K562 (cell line): Measurements from ENCODE around the gene SMG9. TPM values are rescaled to one million over a fixed set of nuclear protein-coding genes. Genes with fewer than 3 reads are reported as not detected.

Experiments
- ARHGAP35 ChIP-seq: fragments of 450-650 bp; IDR thresholded peaks from 2 replicates; pipeline ENCODE4 v1.6.1; 2018; ENCODE audit not compliant: partially characterized antibody
- ETV6 ChIP-seq, 3 experiments: fragments of 150-350 bp in 1 of 3; sonication (generic) in 1 of 3; formaldehyde crosslinking in 1 of 3; IDR thresholded peaks; 2 replicates each; pipeline versions ENCODE4 v1.6.1 to v1.8.0; 2014 to 2022; ENCODE audit warnings: borderline replicate concordance in 2 of 3, low read depth in 2 of 3, antibody characterized with exemption in 1 of 3, low read length in 1 of 3, mild to moderate bottlenecking in 1 of 3, missing genetic modification reagents in 1 of 3
- HDAC3 ChIP-seq: fragments of 450-650 bp; IDR thresholded peaks from 2 replicates; pipeline ENCODE4 v1.6.1; 2018; ENCODE audit warnings: borderline replicate concordance, mild to moderate bottlenecking, moderate library complexity; ENCODE audit not compliant: partially characterized antibody
- MED1 ChIP-seq: sonication (generic); formaldehyde crosslinking; IDR thresholded peaks from 2 replicates; pipeline ENCODE4 v1.8.1; 2023; ENCODE audit warnings: missing genetic modification reagents, borderline replicate concordance
- SMAD1 ChIP-seq: fragments of 150-350 bp; IDR thresholded peaks from 2 replicates; pipeline ENCODE4 v1.6.1; 2014; ENCODE audit warnings: low read length, low read depth; ENCODE audit not compliant: partially characterized antibody
- SMARCA4 ChIP-seq: fragments of 450-650 bp; IDR thresholded peaks from 2 replicates; pipeline ENCODE4 v1.6.1; 2016
- ZNF197 ChIP-seq: fragments of 200-800 bp; sonication (Bioruptor generic); IDR thresholded peaks from 2 replicates; pipeline ENCODE4 v1.6.1; 2016; ENCODE audit warnings: low read depth, missing genetic modification characterization, missing compliant biosample characterization
- ZNF212 ChIP-seq: fragments of 450-650 bp; formaldehyde crosslinking; IDR thresholded peaks from 2 replicates; pipeline ENCODE4 v1.4.0; 2020; ENCODE audit warnings: mild to moderate bottlenecking
- ZNF23 ChIP-seq: fragments of 250-450 bp; sonication (Bioruptor Pico); IDR thresholded peaks from 2 replicates; pipeline ENCODE4 v1.4.0; 2020; ENCODE audit warnings: mild to moderate bottlenecking
- ZNF311 ChIP-seq: fragments of 250-450 bp; sonication (Bioruptor Pico); IDR thresholded peaks from 2 replicates; pipeline ENCODE4 v1.4.0; 2020; ENCODE audit warnings: mild to moderate bottlenecking, moderate library complexity
- ZNF764 ChIP-seq: fragments of 250-450 bp; sonication (Bioruptor Pico); IDR thresholded peaks from 2 replicates; pipeline ENCODE4 v1.4.0; 2020; ENCODE audit warnings: low read depth, mild to moderate bottlenecking, moderate library complexity
- polyA plus RNA-seq, 8 experiments: library from polyadenylated mRNA; depleted of rRNA in 4 of 8; stranded (reverse) in 5 of 8; unstranded in 3 of 8; fragments of >200 nt; fragmentation: Nextera tagmentation in 2 of 8; fragmentation: Illumina TruSeq in 1 of 8; extraction: Ambion mirVana in 2 of 8; extraction: Trizol in 1 of 8; gene quantifications; 2 replicates each; pipeline versions ENCODE4 v1.2.1 to v1.2.3, GENCODE V29; 2011 to 2014; ENCODE audit warnings: inconsistent platforms in 1 of 8, missing spikeins in 1 of 8
- total RNA-seq, 7 experiments: library from RNA; depleted of rRNA in 6 of 7; stranded (reverse); fragments of >200 nt in 6 of 7; fragmentation: Illumina TruSeq in 2 of 7; extraction: Trizol in 2 of 7; gene quantifications; 2 replicates each; pipeline versions ENCODE4 v1.2.1 to v1.2.3, GENCODE V29; 2011 to 2021; ENCODE audit warnings: low replicate concordance in 1 of 7
- TF ChIP-seq, protein P1 (sequence below): sonication (generic); formaldehyde crosslinking; IDR thresholded peaks from 2 replicates; pipeline ENCODE4 v1.8.1; 2022; ENCODE audit warnings: missing genetic modification reagents
- TF ChIP-seq, protein P2 (sequence below): fragments of 450-650 bp; IDR thresholded peaks from 2 replicates; pipeline ENCODE4 v1.6.1; 2016; ENCODE audit warnings: borderline replicate concordance
- TF ChIP-seq, protein P3 (sequence below): sonication (generic); IDR thresholded peaks from 2 replicates; pipeline ENCODE4 v1.6.1; 2016
- TF ChIP-seq, protein P4 (sequence below): fragments of 450-650 bp; formaldehyde crosslinking; IDR thresholded peaks from 2 replicates; pipeline ENCODE4 v1.4.0; 2020; ENCODE audit warnings: mild to moderate bottlenecking, mixed read lengths

The SMG9 gene
- total and polyA plus RNA-seq, 9 of the 15 experiments (the other 6 are each of a cell fraction or from before 2014, with no cell fraction given) = 1.7 to 79.7 (median 40.2) TPM

- no peak for TF ChIP-seq ZNF764 (CRISPR knock-in tag)
- TF ChIP-seq SMAD1 = no peak
- no peak for TF ChIP-seq ARHGAP35
- no peak for TF ChIP-seq HDAC3
- no peak for TF ChIP-seq ZNF311 (CRISPR knock-in tag)
- TF ChIP-seq, protein P1, sequence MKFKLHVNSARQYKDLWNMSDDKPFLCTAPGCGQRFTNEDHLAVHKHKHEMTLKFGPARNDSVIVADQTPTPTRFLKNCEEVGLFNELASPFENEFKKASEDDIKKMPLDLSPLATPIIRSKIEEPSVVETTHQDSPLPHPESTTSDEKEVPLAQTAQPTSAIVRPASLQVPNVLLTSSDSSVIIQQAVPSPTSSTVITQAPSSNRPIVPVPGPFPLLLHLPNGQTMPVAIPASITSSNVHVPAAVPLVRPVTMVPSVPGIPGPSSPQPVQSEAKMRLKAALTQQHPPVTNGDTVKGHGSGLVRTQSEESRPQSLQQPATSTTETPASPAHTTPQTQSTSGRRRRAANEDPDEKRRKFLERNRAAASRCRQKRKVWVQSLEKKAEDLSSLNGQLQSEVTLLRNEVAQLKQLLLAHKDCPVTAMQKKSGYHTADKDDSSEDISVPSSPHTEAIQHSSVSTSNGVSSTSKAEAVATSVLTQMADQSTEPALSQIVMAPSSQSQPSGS (CRISPR knock-in tag) = no peak
- no peak for TF ChIP-seq ETV6 (IDR thresholded peaks at IDR 0.05; ENCODE audit: borderline replicate concordance in 1 of 2, low read depth in 2 of 2, low read length in 1 of 2)
- TF ChIP-seq ETV6 (CRISPR knock-in tag; IDR thresholded peaks at IDR 0.05; ENCODE audit: borderline replicate concordance) = no peak
- TF ChIP-seq ZNF23 = no peak
- TF ChIP-seq, protein P2, sequence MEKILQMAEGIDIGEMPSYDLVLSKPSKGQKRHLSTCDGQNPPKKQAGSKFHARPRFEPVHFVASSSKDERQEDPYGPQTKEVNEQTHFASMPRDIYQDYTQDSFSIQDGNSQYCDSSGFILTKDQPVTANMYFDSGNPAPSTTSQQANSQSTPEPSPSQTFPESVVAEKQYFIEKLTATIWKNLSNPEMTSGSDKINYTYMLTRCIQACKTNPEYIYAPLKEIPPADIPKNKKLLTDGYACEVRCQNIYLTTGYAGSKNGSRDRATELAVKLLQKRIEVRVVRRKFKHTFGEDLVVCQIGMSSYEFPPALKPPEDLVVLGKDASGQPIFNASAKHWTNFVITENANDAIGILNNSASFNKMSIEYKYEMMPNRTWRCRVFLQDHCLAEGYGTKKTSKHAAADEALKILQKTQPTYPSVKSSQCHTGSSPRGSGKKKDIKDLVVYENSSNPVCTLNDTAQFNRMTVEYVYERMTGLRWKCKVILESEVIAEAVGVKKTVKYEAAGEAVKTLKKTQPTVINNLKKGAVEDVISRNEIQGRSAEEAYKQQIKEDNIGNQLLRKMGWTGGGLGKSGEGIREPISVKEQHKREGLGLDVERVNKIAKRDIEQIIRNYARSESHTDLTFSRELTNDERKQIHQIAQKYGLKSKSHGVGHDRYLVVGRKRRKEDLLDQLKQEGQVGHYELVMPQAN = no peak
- TF ChIP-seq ZNF212 (CRISPR knock-in tag) = no peak
- TF ChIP-seq, protein P3, sequence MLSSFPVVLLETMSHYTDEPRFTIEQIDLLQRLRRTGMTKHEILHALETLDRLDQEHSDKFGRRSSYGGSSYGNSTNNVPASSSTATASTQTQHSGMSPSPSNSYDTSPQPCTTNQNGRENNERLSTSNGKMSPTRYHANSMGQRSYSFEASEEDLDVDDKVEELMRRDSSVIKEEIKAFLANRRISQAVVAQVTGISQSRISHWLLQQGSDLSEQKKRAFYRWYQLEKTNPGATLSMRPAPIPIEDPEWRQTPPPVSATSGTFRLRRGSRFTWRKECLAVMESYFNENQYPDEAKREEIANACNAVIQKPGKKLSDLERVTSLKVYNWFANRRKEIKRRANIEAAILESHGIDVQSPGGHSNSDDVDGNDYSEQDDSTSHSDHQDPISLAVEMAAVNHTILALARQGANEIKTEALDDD = no peak
- no peak for TF ChIP-seq MED1 (CRISPR knock-in tag)
- TF ChIP-seq ZNF197 (CRISPR knock-in tag) = no peak
- TF ChIP-seq, protein P4, sequence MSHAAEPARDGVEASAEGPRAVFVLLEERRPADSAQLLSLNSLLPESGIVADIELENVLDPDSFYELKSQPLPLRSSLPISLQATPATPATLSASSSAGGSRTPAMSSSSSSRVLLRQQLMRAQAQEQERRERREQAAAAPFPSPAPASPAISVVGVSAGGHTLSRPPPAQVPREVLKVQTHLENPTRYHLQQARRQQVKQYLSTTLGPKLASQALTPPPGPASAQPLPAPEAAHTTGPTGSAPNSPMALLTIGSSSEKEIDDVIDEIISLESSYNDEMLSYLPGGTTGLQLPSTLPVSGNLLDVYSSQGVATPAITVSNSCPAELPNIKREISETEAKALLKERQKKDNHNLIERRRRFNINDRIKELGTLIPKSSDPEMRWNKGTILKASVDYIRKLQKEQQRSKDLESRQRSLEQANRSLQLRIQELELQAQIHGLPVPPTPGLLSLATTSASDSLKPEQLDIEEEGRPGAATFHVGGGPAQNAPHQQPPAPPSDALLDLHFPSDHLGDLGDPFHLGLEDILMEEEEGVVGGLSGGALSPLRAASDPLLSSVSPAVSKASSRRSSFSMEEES (CRISPR knock-in tag) = no peak
- TF ChIP-seq SMARCA4 = no peak
Measured at GRCh38 chr19:43760941-43761340, 6.2 kb upstream of the SMG9 start (continued).
